CD4-positive, alpha-beta T cell (primary cell): ENCODE data around the gene ZNF850. TPM values are rescaled to one million over a fixed set of nuclear protein-coding genes. Genes with fewer than 3 reads are reported as not detected.
A peak's percentile ranks its signal among the peaks of the same experiment; 100 is the strongest.

Source experiments
- ATAC-seq: fragments of 200-7000 bp; cut with Tn5 transposase; one replicate; pipeline ENCODE4 v1.10.0; 2022; ENCODE audit warnings: mild to moderate bottlenecking; ENCODE audit not compliant: poor library complexity
- CTCF ChIA-PET: fragments of 350-600 bp; sonication (Branson Sonifier 250); formaldehyde crosslinking; loops from one replicate; lab custom pipeline; 2021; ENCODE audit warnings: antibody characterized with exemption, inconsistent platforms; lab: Charles Lee
- POLR2A ChIA-PET: fragments of 350-600 bp; sonication (Branson Sonifier 250); formaldehyde crosslinking; loops from one replicate; lab custom pipeline; 2021; ENCODE audit warnings: antibody characterized with exemption, inconsistent platforms; lab: Charles Lee
- DNase-seq, 14 experiments: peaks; one replicate each; pipeline ENCODE4 v3.0.0-alpha.2; 2013 to 2020; ENCODE audit warnings: mixed read lengths in 2 of 14
- H3K27ac ChIP-seq, 2 donors: one replicate each; pipeline versions ENCODE4 v1.5.1 to v1.7.0; 2013; ENCODE audit warnings: low read length in 2 of 2, low read depth in 1 of 2, mild to moderate bottlenecking in 1 of 2
- H3K27me3 ChIP-seq, 2 experiments: 1 replicate in 1 of 2; 2 replicates in 1 of 2; pipeline versions ENCODE4 v1.6.1 to v1.7.0; 2013; ENCODE audit warnings: low read length in 2 of 2, control low read depth in 1 of 2, mild to moderate bottlenecking in 1 of 2, moderate library complexity in 1 of 2; ENCODE audit not compliant: insufficient read depth in 2 of 2, control insufficient read depth in 1 of 2
- H3K36me3 ChIP-seq: one replicate; pipeline ENCODE4 v1.6.1; 2013; ENCODE audit warnings: low read length, control low read depth; ENCODE audit not compliant: insufficient read depth
- H3K4me1 ChIP-seq: one replicate; pipeline ENCODE4 v1.6.1; 2013; ENCODE audit warnings: low read length, control low read depth; ENCODE audit not compliant: insufficient read depth
- H3K4me3 ChIP-seq: one replicate; pipeline ENCODE4 v1.5.1; 2013; ENCODE audit warnings: mild to moderate bottlenecking, low read length, moderate library complexity
- H3K9me3 ChIP-seq, 2 experiments: 1 replicate in 1 of 2; 2 replicates in 1 of 2; pipeline versions ENCODE4 v1.6.1 to v1.7.0; 2013; ENCODE audit warnings: low read length in 2 of 2, mild to moderate bottlenecking in 2 of 2, control low read depth in 1 of 2, moderate library complexity in 1 of 2; ENCODE audit not compliant: control insufficient read depth in 1 of 2, insufficient read depth in 1 of 2
- H3K27ac Mint-ChIP-seq: one replicate; pipeline ENCODE4 v1.8.0; 2020; ENCODE audit warnings: mixed read lengths
- H3K27me3 Mint-ChIP-seq: one replicate; pipeline ENCODE4 v1.8.0; 2021; ENCODE audit warnings: mixed read lengths
- H3K36me3 Mint-ChIP-seq: one replicate; pipeline ENCODE4 v1.8.0; 2021; ENCODE audit warnings: low read depth, mixed read lengths
- H3K4me1 Mint-ChIP-seq: one replicate; pipeline ENCODE4 v1.8.0; 2021; ENCODE audit warnings: low read depth, mixed read lengths
- H3K4me3 Mint-ChIP-seq: one replicate; pipeline ENCODE4 v1.8.0; 2020; ENCODE audit warnings: mild to moderate bottlenecking, mixed read lengths
- H3K9me3 Mint-ChIP-seq: one replicate; pipeline ENCODE4 v1.8.0; 2020; ENCODE audit warnings: mixed read lengths
- intact Hi-C, 2 experiments: fragments of 100-400 bp; cut with DNase I in 1 of 2; cut with micrococcal nuclease in 1 of 2; formaldehyde crosslinking; loops; one replicate each; pipeline versions ENCODE4 v1.15.1 to v1.9.0; 2023 to 2025; cut with DNase I, micrococcal nuclease
- total RNA-seq, 174 experiments: library from RNA in 2 of 174; stranded (reverse) in 2 of 174; gene quantifications; one replicate each; pipeline ENCODE4 v1.2.3 and lab custom pipeline; 2021 to 2026
- TF ChIP-seq, protein P1 (sequence below): fragments of 200-600 bp; IDR thresholded peaks from one replicate; pipeline ENCODE4 v1.8.0; 2022; ENCODE audit warnings: antibody characterized with exemption, mild to moderate bottlenecking

The ZNF850 gene
- total RNA-seq, 2 experiments from 2014 or later, result 0.77 to 2.1 TPM

DNA sequence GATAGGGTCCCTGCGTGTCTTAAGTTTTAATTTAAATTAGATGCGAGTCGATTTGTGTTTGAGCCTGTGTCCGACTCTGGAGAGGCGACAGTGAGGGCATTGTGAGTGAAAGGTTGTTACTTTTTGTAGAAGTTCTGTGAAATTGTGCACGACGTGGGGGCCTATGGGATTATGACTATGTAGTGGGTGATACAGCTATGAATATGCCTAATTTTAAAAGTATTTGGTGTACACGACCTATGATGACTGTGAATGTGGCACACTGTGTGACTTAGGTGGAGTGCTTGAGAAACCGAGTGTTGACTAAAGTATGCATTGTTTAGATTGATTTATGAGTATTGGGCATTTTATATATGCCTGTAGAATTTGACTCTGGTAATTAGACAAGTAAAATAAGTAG lies 84.5 kb downstream of the ZNF850 start:
- Histone ChIP-seq H3K4me3 (peak overlapping the region; percentile 67), H3K36me3 (peaks cover 41% of the 10 kb centered on the region), H3K9me3 (peaks cover 26 to 29% of the 10 kb centered on the region in 2 experiments), H3K4me1 (peaks cover 23% of the 10 kb centered on the region), H3K27ac (peak overlapping the region in 1 of 2 donors; percentile 47), H3K27me3 (no peaks in the 10 kb centered on the region)
- no peak for DNase-seq
- H3K27me3 Mint-ChIP-seq, result no peaks in the 10 kb centered on the region
- H3K27ac Mint-ChIP-seq, result peak overlapping the region; percentile 97
- H3K36me3 Mint-ChIP-seq, result peaks cover 91% of the 10 kb centered on the region
- H3K4me3 Mint-ChIP-seq, result peak overlapping the region; percentile 99
- intact Hi-C loops, result loop anchor here in 1 of 2 experiments (5.0 to 10.0 kb wide), 8 partner anchors 116 to 933 kb away; partner anchors contain the start of genes HSPB6, OVOL3, POLR2I and PROSER3
- ChIA-PET CTCF (no interaction called here), POLR2A (interaction anchor here (2.0 to 3.5 kb wide), 3 partner anchors 21 to 150 kb away, joined by 5 to 15 read pairs (median 7); partner anchors contain the start of genes ZNF461, ZNF529 and ZNF790)
- TF ChIP-seq, protein P1, sequence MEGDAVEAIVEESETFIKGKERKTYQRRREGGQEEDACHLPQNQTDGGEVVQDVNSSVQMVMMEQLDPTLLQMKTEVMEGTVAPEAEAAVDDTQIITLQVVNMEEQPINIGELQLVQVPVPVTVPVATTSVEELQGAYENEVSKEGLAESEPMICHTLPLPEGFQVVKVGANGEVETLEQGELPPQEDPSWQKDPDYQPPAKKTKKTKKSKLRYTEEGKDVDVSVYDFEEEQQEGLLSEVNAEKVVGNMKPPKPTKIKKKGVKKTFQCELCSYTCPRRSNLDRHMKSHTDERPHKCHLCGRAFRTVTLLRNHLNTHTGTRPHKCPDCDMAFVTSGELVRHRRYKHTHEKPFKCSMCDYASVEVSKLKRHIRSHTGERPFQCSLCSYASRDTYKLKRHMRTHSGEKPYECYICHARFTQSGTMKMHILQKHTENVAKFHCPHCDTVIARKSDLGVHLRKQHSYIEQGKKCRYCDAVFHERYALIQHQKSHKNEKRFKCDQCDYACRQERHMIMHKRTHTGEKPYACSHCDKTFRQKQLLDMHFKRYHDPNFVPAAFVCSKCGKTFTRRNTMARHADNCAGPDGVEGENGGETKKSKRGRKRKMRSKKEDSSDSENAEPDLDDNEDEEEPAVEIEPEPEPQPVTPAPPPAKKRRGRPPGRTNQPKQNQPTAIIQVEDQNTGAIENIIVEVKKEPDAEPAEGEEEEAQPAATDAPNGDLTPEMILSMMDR, result no peak
- ATAC-seq, result no peak
- peaks cover 40% of the 10 kb centered on the region for H3K4me1 Mint-ChIP-seq
- peaks cover 5% of the 10 kb centered on the region for H3K9me3 Mint-ChIP-seq

DNA sequence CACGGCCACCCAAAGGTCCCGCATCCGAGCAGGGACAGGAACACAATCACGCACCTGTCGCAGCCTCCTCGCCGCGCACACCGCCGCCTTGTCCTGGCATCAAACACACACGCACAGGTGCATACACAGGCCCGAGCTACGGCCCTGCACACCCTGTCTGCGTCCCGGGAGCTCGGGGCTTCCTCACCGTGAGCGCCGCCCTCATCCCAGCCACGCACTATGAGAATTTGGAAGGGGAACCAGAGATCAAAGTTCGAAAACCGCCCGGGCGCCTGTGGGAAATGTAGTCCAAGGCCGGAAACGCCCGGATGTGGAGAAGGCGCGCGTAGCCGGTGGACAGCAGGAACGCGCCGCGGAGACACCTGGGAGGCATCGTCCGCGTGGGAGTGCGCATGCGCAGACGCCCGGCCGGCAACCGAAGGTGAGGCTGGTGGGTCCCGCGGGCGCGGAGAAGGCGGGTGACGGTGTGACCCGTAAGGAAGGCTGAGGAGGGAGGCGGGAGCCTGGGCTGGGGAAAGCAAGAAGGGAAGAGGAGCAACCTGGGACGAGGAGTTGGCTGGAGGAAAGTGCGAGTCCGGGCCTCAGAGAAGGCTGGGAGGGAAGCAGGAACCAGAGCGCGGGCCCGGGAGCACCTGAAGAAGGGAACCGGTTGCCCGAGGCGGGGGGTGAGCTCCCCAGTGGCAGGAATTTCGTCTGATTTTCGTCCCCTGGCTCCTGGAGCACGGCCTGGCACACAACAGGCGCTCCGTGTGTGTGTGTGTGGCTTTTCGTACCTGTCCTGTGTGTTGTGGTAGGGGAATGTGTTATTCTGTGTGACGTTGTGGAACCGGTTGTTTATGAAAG lies 85.2 kb downstream of the ZNF850 start, which contains the start of gene ZNF567:
Gene ZNF567 (plus strand): TSS at position 399 of the 843 bp plus-strand sequence. CDS start 7,256 bp downstream, outside the sequence.
- Histone ChIP-seq H3K36me3 (peaks cover 34% of the 10 kb centered on the region), H3K4me3 (peak within 1 kb of the TSS; percentile 67), H3K9me3 (peaks cover 21 to 30% of the 10 kb centered on the region in 2 experiments), H3K4me1 (peaks cover 23% of the 10 kb centered on the region), H3K27ac (peak within 1 kb of the TSS; percentile 47 to 56), H3K27me3 (no peaks in the 10 kb centered on the region)
- TF ChIP-seq, protein P1, result no peak
- peaks cover 91% of the 10 kb centered on the region for H3K36me3 Mint-ChIP-seq
- H3K4me3 Mint-ChIP-seq, result peak within 1 kb of the TSS; percentile 99
- H3K27ac Mint-ChIP-seq, result peak within 1 kb of the TSS; percentile 97
- POLR2A ChIA-PET, result interaction anchor here (0.6 to 3.5 kb wide), 6 partner anchors 20 to 163 kb away, joined by 4 to 20 read pairs (median 6); partner anchors contain the start of genes ZNF345, ZNF382, ZNF461 and ZNF529
- peak; percentile 93 for ATAC-seq
- no peaks in the 10 kb centered on the region for H3K27me3 Mint-ChIP-seq
- peak; percentile 94 to 99 (median 97) for DNase-seq
- H3K4me1 Mint-ChIP-seq, result peaks cover 40% of the 10 kb centered on the region
- intact Hi-C loops, result loop anchor here (1.0 to 10.0 kb wide), 16 partner anchors 21 to 1219 kb away; partner anchors contain the start of genes ZNF461 (in 2 of the 2), ZNF566 (in 2 of the 2), HSPB6 (in 1 of the 2) and OVOL3 (in 1 of the 2)
- peaks cover 5% of the 10 kb centered on the region for H3K9me3 Mint-ChIP-seq
- CTCF ChIA-PET, result no interaction called here
